ENCODE data around the gene GLIS2. TPM values are rescaled to one million over a fixed set of nuclear protein-coding genes. Genes with fewer than 3 reads are reported as not detected.

GLIS2 gene
- total and polyA plus RNA-seq, 12 donors, result 6.9 to 16.9 (median 13.9) TPM

GRCh38 chr16:4338712-4339299 lies 22.9 kb downstream of the GLIS2 start:
- Histone ChIP-seq H3K9me3 (no peaks in the 10 kb centered on the region), H3K4me1 (peaks cover 13 to 39% (median 26%) of the 10 kb centered on the region in 9 donors), H3K27ac (peak overlapping the region in 6 of 10 donors; percentile 3 to 59 (median 34)), H3K4me3 (no peak overlapping the region), H3K27me3 (no peaks in the 10 kb centered on the region), H3K36me3 (peaks cover 0 to 76% (median 18%) of the 10 kb centered on the region in 9 donors)
- TF ChIP-seq CTCF (IDR thresholded peaks at IDR 0.05), result no peak
- ATAC-seq, result peak in 5 of 8 donors; percentile 3 to 14 (median 5)
- DNase-seq, result no peak
- intact Hi-C loops (cut with DNase I), result loop anchor here in 5 of 10 donors (10.0 kb wide), 3 partner anchors 134 to 354 kb away; no protein-coding TSS in a partner anchor
- WGBS, 2 donors, result 66 to 76% methylated on average over 10 of the region's 10 CpGs

GRCh38 chr16:4339455-4339854 lies 23.6 kb downstream of the GLIS2 start:
- ATAC-seq, result no peak
- peaks cover 13 to 41% (median 26%) of the 10 kb centered on the region in 9 donors for H3K4me1 ChIP-seq
- TF ChIP-seq CTCF (IDR thresholded peaks at IDR 0.05), result no peak
- H3K4me3 ChIP-seq, result no peak overlapping the region
- peaks cover 0 to 70% (median 17%) of the 10 kb centered on the region in 9 donors for H3K36me3 ChIP-seq
- no peak for DNase-seq
- H3K27me3 ChIP-seq, result no peaks in the 10 kb centered on the region
- peak overlapping the region in 6 of 10 donors; percentile 13 to 59 (median 34) for H3K27ac ChIP-seq
- intact Hi-C loops (cut with DNase I), result loop anchor here in 5 of 10 donors (10.0 kb wide), 3 partner anchors 135 to 355 kb away; no protein-coding TSS in a partner anchor
- no peaks in the 10 kb centered on the region for H3K9me3 ChIP-seq
- 68 to 69% methylated on average over 10 of the region's 10 CpGs for WGBS, 2 donors

GRCh38 chr16:4339909-4340308 lies 24.0 kb downstream of the GLIS2 start:
- peak overlapping the region in 5 of 10 donors; percentile 13 to 59 (median 34) for H3K27ac ChIP-seq
- no peak overlapping the region for H3K4me3 ChIP-seq
- ATAC-seq, result peak; percentile 21 to 55 (median 41)

GRCh38 chr16:4340443-4340842 lies 24.6 kb downstream of the GLIS2 start:
- 82 to 83% methylated on average over 6 of the region's 6 CpGs for WGBS, 2 donors
- intact Hi-C loops (cut with DNase I), result no loop called here

More at GRCh38 chr16:4339909-4340308, 24.0 kb downstream of the GLIS2 start:
- TF ChIP-seq CTCF (IDR thresholded peaks at IDR 0.05), result no peak
- H3K27me3 ChIP-seq, result no peaks in the 10 kb centered on the region
- H3K36me3 ChIP-seq, result peaks cover 0 to 65% (median 13%) of the 10 kb centered on the region in 9 donors
- DNase-seq, result peak in 1 of 2 donors; percentile 70
- 39 to 48% methylated on average over 14 of the region's 14 CpGs for WGBS, 2 donors
- intact Hi-C loops (cut with DNase I), result loop anchor here in 5 of 10 donors (10.0 kb wide), 3 partner anchors 135 to 355 kb away; no protein-coding TSS in a partner anchor
- no peaks in the 10 kb centered on the region for H3K9me3 ChIP-seq
- H3K4me1 ChIP-seq, result peaks cover 13 to 41% (median 26%) of the 10 kb centered on the region in 9 donors

More at GRCh38 chr16:4340443-4340842, 24.6 kb downstream of the GLIS2 start:
- DNase-seq (no peak), ATAC-seq (no peak)
- Histone ChIP-seq H3K4me1 (peaks cover 14 to 41% (median 26%) of the 10 kb centered on the region in 9 donors), H3K36me3 (peaks cover 0 to 60% (median 8%) of the 10 kb centered on the region in 9 donors), H3K4me3 (no peak overlapping the region), H3K27me3 (no peaks in the 10 kb centered on the region), H3K9me3 (no peaks in the 10 kb centered on the region), H3K27ac (no peak overlapping the region)
- no peak for TF ChIP-seq CTCF (IDR thresholded peaks at IDR 0.05)

All from heart right ventricle (tissue), 16 donors.